ENCODE measurements around the gene ERC2.

The ERC2 gene

DNA sequence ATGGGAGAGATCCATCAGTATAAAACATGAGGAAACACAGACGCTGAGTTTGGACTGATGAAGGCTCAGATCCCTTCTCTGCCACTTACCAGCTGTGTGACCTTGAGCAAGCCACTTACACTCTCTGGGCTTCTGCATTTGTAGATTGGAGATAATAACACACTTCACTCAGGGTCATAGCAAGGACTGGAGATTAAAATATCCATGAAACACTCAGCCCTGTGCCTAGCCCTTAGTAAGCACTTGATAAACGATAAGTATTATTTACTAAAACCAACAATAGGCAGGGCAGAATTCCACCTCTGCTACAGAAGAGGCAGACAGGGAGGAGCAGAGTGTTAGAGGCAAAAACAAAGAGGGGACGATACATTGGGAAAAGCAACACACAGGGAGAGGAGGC, 560.7 kb downstream of the ERC2 start:
- WGBS (ENCODE audit: extremely low coverage, insufficient coverage, insufficient read length), result no CpG with 5 or more reads among the region's 3 CpGs
- H4K8ac ChIP-seq (ENCODE audit: low read depth, low read length), result no peak overlapping the region
- no peak overlapping the region for H2AK5ac ChIP-seq (ENCODE audit: low read length)
- H3K27me3 ChIP-seq (ENCODE audit: insufficient read depth, low read length), result no peaks in the 10 kb centered on the region
- H3K4ac ChIP-seq (ENCODE audit: low read depth, low read length), result no peak overlapping the region
- peak overlapping the region; percentile 86 for H2BK12ac ChIP-seq (ENCODE audit: low read length)
- H3K79me2 ChIP-seq (ENCODE audit: control insufficient read depth, insufficient read depth, low read length, poor library complexity), result no peaks in the 10 kb centered on the region
- no peak overlapping the region for H3K9ac ChIP-seq (ENCODE audit: low read length)
- no peak for DNase-seq
- H4K91ac ChIP-seq (ENCODE audit: low read depth, low read length), result peak overlapping the region; percentile 8
- H3K79me1 ChIP-seq (ENCODE audit: low read length), result peaks cover 5% of the 10 kb centered on the region
- H4K12ac ChIP-seq (ENCODE audit: low read depth, low read length), result no peak overlapping the region
- no peaks in the 10 kb centered on the region for H3K36me3 ChIP-seq (ENCODE audit: control insufficient read depth in 1 of 2, insufficient read depth in 2 of 2, low read length in 2 of 2)
- H3K4me2 ChIP-seq (ENCODE audit: low read length), result no peak overlapping the region
- no peak overlapping the region for H3K4me3 ChIP-seq (ENCODE audit: low read depth, low read length)
- no peak overlapping the region for H2BK120ac ChIP-seq (ENCODE audit: insufficient read depth, low read length, poor library complexity)
- H3K18ac ChIP-seq (ENCODE audit: low read length), result no peak overlapping the region
- H3K4me1 ChIP-seq (ENCODE audit: control insufficient read depth in 1 of 2, insufficient read depth in 2 of 2, low read length in 2 of 2), result peaks cover 8 to 22% of the 10 kb centered on the region in 2 experiments
- no peak overlapping the region for H3K27ac ChIP-seq (ENCODE audit: low read depth, low read length)
- no peak overlapping the region for H2AFZ ChIP-seq (ENCODE audit: insufficient read depth, low read length, poor library complexity)
- no peak overlapping the region for H2BK5ac ChIP-seq (ENCODE audit: low read depth, low read length, poor library complexity)
- no peaks in the 10 kb centered on the region for H3K9me3 ChIP-seq (ENCODE audit: insufficient read depth, low read depth, low read length)
- no peak overlapping the region for H3K14ac ChIP-seq (ENCODE audit: low read length)
- no peak overlapping the region for H3K23ac ChIP-seq (ENCODE audit: low read length)

DNA sequence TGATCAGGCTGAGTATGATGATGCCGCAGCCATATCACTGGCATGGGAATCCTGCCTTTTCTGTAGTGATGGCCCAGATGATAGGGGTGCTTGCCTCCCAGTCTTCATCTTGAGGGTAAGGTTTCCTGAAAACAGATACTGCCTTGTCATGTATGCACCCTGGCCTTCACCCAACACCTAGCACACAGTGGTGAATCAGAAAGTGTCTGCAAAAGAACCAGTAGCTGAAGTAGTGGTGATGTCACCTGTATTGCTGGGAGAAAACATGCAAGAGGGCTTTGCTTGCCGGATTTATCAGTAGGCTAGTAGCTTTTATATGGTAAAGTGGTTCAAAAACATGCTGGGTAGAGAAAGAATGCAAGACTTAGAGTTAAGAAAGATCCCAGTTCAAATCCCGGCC, 561.4 kb downstream of the ERC2 start:
- Histone ChIP-seq H4K91ac (ENCODE audit: low read depth, low read length) (no peak overlapping the region), H2AFZ (ENCODE audit: insufficient read depth, low read length, poor library complexity) (no peak overlapping the region), H3K4ac (ENCODE audit: low read depth, low read length) (no peak overlapping the region), H2BK5ac (ENCODE audit: low read depth, low read length, poor library complexity) (no peak overlapping the region), H3K9me3 (ENCODE audit: insufficient read depth, low read depth, low read length) (no peaks in the 10 kb centered on the region), H3K27ac (ENCODE audit: low read depth, low read length) (no peak overlapping the region), H3K4me1 (ENCODE audit: control insufficient read depth in 1 of 2, insufficient read depth in 2 of 2, low read length in 2 of 2) (peaks cover 8 to 22% of the 10 kb centered on the region in 2 experiments), H3K79me1 (ENCODE audit: low read length) (peaks cover 5% of the 10 kb centered on the region), H3K9ac (ENCODE audit: low read length) (no peak overlapping the region), H3K79me2 (ENCODE audit: control insufficient read depth, insufficient read depth, low read length, poor library complexity) (no peaks in the 10 kb centered on the region), H3K18ac (ENCODE audit: low read length) (no peak overlapping the region), H3K4me3 (ENCODE audit: low read depth, low read length) (no peak overlapping the region), H3K36me3 (ENCODE audit: control insufficient read depth in 1 of 2, insufficient read depth in 2 of 2, low read length in 2 of 2) (no peaks in the 10 kb centered on the region), H2BK120ac (ENCODE audit: insufficient read depth, low read length, poor library complexity) (no peak overlapping the region), H4K8ac (ENCODE audit: low read depth, low read length) (no peak overlapping the region), H3K14ac (ENCODE audit: low read length) (no peak overlapping the region), H3K23ac (ENCODE audit: low read length) (no peak overlapping the region), H4K12ac (ENCODE audit: low read depth, low read length) (no peak overlapping the region), H3K4me2 (ENCODE audit: low read length) (no peak overlapping the region), H2BK12ac (ENCODE audit: low read length) (no peak overlapping the region), H2AK5ac (ENCODE audit: low read length) (no peak overlapping the region), H3K27me3 (ENCODE audit: insufficient read depth, low read length) (no peaks in the 10 kb centered on the region)
- no CpG with 5 or more reads among the region's 3 CpGs for WGBS (ENCODE audit: extremely low coverage, insufficient coverage, insufficient read length)
- no peak for DNase-seq

DNA sequence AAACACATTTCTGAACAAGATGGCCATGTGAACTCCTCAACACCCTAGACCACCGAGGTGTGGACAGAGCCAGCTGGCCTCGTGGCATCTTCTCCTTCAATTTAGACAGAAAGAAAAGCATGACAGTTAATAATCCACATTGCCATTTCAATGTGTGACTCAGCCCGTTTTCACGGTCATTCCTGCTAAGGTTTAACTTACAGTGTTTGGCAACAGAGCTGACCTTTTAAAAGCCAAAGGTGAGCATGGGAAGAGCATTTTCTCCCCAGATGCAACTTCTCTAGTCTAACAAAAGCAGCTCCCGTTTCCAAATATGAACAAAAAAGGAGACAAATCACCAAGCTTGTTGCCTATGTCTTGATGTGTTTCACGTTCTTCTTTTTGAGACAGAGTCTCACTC, 563.6 kb downstream of the ERC2 start:
- H3K9ac ChIP-seq (ENCODE audit: low read length), result no peak overlapping the region
- H2AFZ ChIP-seq (ENCODE audit: insufficient read depth, low read length, poor library complexity), result no peak overlapping the region
- no peak overlapping the region for H2BK5ac ChIP-seq (ENCODE audit: low read depth, low read length, poor library complexity)
- H3K9me3 ChIP-seq (ENCODE audit: insufficient read depth, low read depth, low read length), result no peaks in the 10 kb centered on the region
- no peak overlapping the region for H3K4me3 ChIP-seq (ENCODE audit: low read depth, low read length)
- no peaks in the 10 kb centered on the region for H3K79me2 ChIP-seq (ENCODE audit: control insufficient read depth, insufficient read depth, low read length, poor library complexity)
- no peak overlapping the region for H4K8ac ChIP-seq (ENCODE audit: low read depth, low read length)
- H3K18ac ChIP-seq (ENCODE audit: low read length), result no peak overlapping the region
- no peaks in the 10 kb centered on the region for H3K36me3 ChIP-seq (ENCODE audit: control insufficient read depth in 1 of 2, insufficient read depth in 2 of 2, low read length in 2 of 2)
- no peak overlapping the region for H2BK120ac ChIP-seq (ENCODE audit: insufficient read depth, low read length, poor library complexity)
- no peak overlapping the region for H3K23ac ChIP-seq (ENCODE audit: low read length)
- no peak overlapping the region for H2BK12ac ChIP-seq (ENCODE audit: low read length)
- H4K91ac ChIP-seq (ENCODE audit: low read depth, low read length), result no peak overlapping the region
- peaks cover 1% of the 10 kb centered on the region for H3K79me1 ChIP-seq (ENCODE audit: low read length)
- H3K27me3 ChIP-seq (ENCODE audit: insufficient read depth, low read length), result no peaks in the 10 kb centered on the region
- no peak overlapping the region for H3K27ac ChIP-seq (ENCODE audit: low read depth, low read length)
- WGBS (ENCODE audit: extremely low coverage, insufficient coverage, insufficient read length), result no CpG with 5 or more reads among the region's 6 CpGs
- DNase-seq, result no peak
- peaks cover 8 to 16% of the 10 kb centered on the region in 2 experiments for H3K4me1 ChIP-seq (ENCODE audit: control insufficient read depth in 1 of 2, insufficient read depth in 2 of 2, low read length in 2 of 2)
- no peak overlapping the region for H3K14ac ChIP-seq (ENCODE audit: low read length)
- H3K4ac ChIP-seq (ENCODE audit: low read depth, low read length), result no peak overlapping the region
- H4K12ac ChIP-seq (ENCODE audit: low read depth, low read length), result no peak overlapping the region
- H2AK5ac ChIP-seq (ENCODE audit: low read length), result no peak overlapping the region
- H3K4me2 ChIP-seq (ENCODE audit: low read length), result no peak overlapping the region

DNA sequence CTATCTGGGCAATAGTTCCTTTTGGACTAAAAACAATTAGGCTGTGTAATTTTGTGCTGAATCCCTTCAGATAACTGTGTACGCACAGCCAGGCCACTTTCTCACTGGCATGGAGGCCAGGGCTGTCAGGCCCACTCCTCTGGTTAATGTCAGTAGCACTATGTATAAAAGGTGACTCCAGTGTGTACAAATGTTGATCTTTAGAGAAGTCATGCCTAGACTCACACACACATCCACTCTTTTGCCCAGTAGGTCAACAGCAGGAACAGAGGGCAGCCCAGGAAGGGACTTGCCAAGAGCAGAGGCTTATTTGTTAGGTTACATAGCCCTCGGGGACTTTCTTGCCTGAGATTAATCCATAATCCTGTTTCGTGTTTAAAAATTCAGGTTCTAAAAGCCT, 564.6 kb downstream of the ERC2 start:
- Histone ChIP-seq H3K9ac (ENCODE audit: low read length) (no peak overlapping the region), H3K18ac (ENCODE audit: low read length) (no peak overlapping the region), H2AFZ (ENCODE audit: insufficient read depth, low read length, poor library complexity) (no peak overlapping the region), H3K23ac (ENCODE audit: low read length) (no peak overlapping the region), H2BK5ac (ENCODE audit: low read depth, low read length, poor library complexity) (no peak overlapping the region), H4K91ac (ENCODE audit: low read depth, low read length) (no peak overlapping the region), H3K27ac (ENCODE audit: low read depth, low read length) (no peak overlapping the region), H3K79me1 (ENCODE audit: low read length) (no peaks in the 10 kb centered on the region), H3K79me2 (ENCODE audit: control insufficient read depth, insufficient read depth, low read length, poor library complexity) (no peaks in the 10 kb centered on the region), H3K4ac (ENCODE audit: low read depth, low read length) (no peak overlapping the region), H3K36me3 (ENCODE audit: control insufficient read depth in 1 of 2, insufficient read depth in 2 of 2, low read length in 2 of 2) (no peaks in the 10 kb centered on the region), H3K27me3 (ENCODE audit: insufficient read depth, low read length) (no peaks in the 10 kb centered on the region), H3K9me3 (ENCODE audit: insufficient read depth, low read depth, low read length) (no peaks in the 10 kb centered on the region), H2BK120ac (ENCODE audit: insufficient read depth, low read length, poor library complexity) (no peak overlapping the region), H4K8ac (ENCODE audit: low read depth, low read length) (no peak overlapping the region), H4K12ac (ENCODE audit: low read depth, low read length) (no peak overlapping the region), H3K4me3 (ENCODE audit: low read depth, low read length) (no peak overlapping the region), H2BK12ac (ENCODE audit: low read length) (no peak overlapping the region), H3K14ac (ENCODE audit: low read length) (no peak overlapping the region), H3K4me2 (ENCODE audit: low read length) (no peak overlapping the region), H3K4me1 (ENCODE audit: control insufficient read depth in 1 of 2, insufficient read depth in 2 of 2, low read length in 2 of 2) (peaks cover 4 to 8% of the 10 kb centered on the region in 2 experiments), H2AK5ac (ENCODE audit: low read length) (no peak overlapping the region)
- WGBS (ENCODE audit: extremely low coverage, insufficient coverage, insufficient read length), result no CpG with 5 or more reads among the region's 3 CpGs
- no peak for DNase-seq
